Activated naive CD4-positive, alpha-beta T cell treated with anti-CD3 and anti-CD28 coated beads, Interleukin-2, amount 10 ng/mL, durations not matched to agents 7 days and 5 days (primary cell): ENCODE data around the gene HOXD11.

ENCODE experiments used
- CTCF ChIA-PET: fragments of 350-600 bp; sonication (Branson Sonifier 250); formaldehyde crosslinking; loops from one replicate; lab custom pipeline; 2021; ENCODE audit warnings: antibody characterized with exemption; lab: Charles Lee
- DNase-seq: peaks from one replicate; pipeline ENCODE4 v3.0.0-alpha.2; 2020
- H3K27ac Mint-ChIP-seq: one replicate; pipeline ENCODE4 v1.8.0; 2021; ENCODE audit warnings: mild to moderate bottlenecking, moderate library complexity, mixed read lengths
- H3K27me3 Mint-ChIP-seq: one replicate; pipeline ENCODE4 v1.8.0; 2021; ENCODE audit warnings: mild to moderate bottlenecking, mixed read lengths
- H3K36me3 Mint-ChIP-seq: one replicate; pipeline ENCODE4 v1.8.0; 2021; ENCODE audit warnings: mixed read lengths
- H3K4me1 Mint-ChIP-seq: one replicate; pipeline ENCODE4 v1.8.0; 2021; ENCODE audit warnings: mixed read lengths
- H3K4me3 Mint-ChIP-seq: one replicate; pipeline ENCODE4 v1.8.0; 2021; ENCODE audit warnings: mild to moderate bottlenecking, moderate library complexity, mixed read lengths
- H3K9me3 Mint-ChIP-seq: one replicate; pipeline ENCODE4 v1.8.0; 2021; ENCODE audit warnings: mixed read lengths

The HOXD11 gene

GRCh38 chr2:176158855-176159662 is 52.0 kb downstream of the HOXD11 start:
- peaks cover 11% of the 10 kb centered on the region for H3K36me3 Mint-ChIP-seq
- peaks cover 5% of the 10 kb centered on the region for H3K4me1 Mint-ChIP-seq
- CTCF ChIA-PET: no interaction called here
- H3K4me3 Mint-ChIP-seq: no peak overlapping the region
- H3K27ac Mint-ChIP-seq: peak overlapping the region; percentile 19
- no peak for DNase-seq
- peaks cover 98% of the 10 kb centered on the region for H3K27me3 Mint-ChIP-seq
- peaks cover 2% of the 10 kb centered on the region for H3K9me3 Mint-ChIP-seq
